GM23248 (cell line): ENCODE data around the gene UNC5C.

ENCODE experiments used
- EZH2 ChIP-seq: fragments of 200-600 bp; sonication (generic); IDR thresholded peaks from 2 replicates; pipeline ENCODE4 v1.6.1; 2018; ENCODE audit warnings: antibody characterized with exemption, mild to moderate bottlenecking; ENCODE audit not compliant: insufficient read depth, poor library complexity, severe bottlenecking
- EZH2phosphoT487 ChIP-seq: fragments of 200-600 bp; sonication (generic); IDR thresholded peaks from 2 replicates; pipeline ENCODE4 v1.6.1; 2018; ENCODE audit warnings: antibody characterized with exemption, moderate library complexity, mild to moderate bottlenecking, low read depth; ENCODE audit not compliant: insufficient read depth

DNA sequence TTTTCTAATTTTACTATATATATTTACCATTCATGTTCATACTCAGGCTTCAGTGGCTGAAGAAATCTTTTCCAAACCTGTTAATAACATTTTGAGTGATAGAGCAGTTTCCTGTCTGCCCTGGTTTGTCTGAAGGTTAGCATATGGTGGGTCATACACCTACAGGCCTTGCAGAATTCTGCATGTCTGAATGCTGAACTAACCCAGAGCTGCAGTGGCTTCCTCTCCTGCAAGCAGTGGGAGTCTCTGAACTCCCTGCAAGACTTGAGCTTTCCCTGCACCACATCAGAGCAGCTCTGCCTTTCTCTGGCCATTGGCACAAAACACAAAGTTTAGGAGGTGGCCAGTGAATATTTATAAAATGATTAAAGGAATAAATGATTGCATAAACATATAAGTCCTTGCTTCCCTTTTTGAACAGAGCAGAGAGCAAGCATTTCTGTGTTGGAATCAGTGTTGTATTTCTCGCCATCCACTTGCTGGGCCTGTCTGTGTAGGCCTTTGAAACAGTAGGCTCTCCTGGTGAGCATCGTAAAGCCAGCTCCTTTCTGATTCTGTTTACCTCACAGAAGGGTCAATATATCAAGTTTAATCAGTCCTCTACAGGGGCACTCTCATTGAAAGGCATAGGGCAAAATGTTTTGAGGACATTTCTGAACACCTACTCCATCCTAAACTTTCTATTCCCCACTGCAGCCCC, 15.0 kb upstream of the UNC5C start:
- TF ChIP-seq EZH2 (no peak), EZH2phosphoT487 (no peak)
